Astrocyte of the cerebellum (primary cell): ENCODE results near the gene KLK13.

Experiments used
- DNase-seq: peaks from one replicate; pipeline ENCODE4 v3.0.0-alpha.2; 2011; ENCODE audit warnings: low read depth
- H3K4me3 ChIP-seq: 2 replicates; pipeline ENCODE4 v1.5.1; 2011; ENCODE audit warnings: mild to moderate bottlenecking, low read depth, low read length, moderate library complexity
- in situ Hi-C: cut with HindIII; loops from 2 replicates; pipeline ENCODE4 v1.10.0; 2017; ENCODE audit warnings: low sequenced_read_pairs
- TF ChIP-seq, protein P1 (sequence below): IDR thresholded peaks from 2 replicates; pipeline ENCODE4 v1.5.1; 2012; ENCODE audit warnings: low read length, low read depth, moderate library complexity, mild to moderate bottlenecking; ENCODE audit errors: missing control alignments

Gene KLK13

DNA sequence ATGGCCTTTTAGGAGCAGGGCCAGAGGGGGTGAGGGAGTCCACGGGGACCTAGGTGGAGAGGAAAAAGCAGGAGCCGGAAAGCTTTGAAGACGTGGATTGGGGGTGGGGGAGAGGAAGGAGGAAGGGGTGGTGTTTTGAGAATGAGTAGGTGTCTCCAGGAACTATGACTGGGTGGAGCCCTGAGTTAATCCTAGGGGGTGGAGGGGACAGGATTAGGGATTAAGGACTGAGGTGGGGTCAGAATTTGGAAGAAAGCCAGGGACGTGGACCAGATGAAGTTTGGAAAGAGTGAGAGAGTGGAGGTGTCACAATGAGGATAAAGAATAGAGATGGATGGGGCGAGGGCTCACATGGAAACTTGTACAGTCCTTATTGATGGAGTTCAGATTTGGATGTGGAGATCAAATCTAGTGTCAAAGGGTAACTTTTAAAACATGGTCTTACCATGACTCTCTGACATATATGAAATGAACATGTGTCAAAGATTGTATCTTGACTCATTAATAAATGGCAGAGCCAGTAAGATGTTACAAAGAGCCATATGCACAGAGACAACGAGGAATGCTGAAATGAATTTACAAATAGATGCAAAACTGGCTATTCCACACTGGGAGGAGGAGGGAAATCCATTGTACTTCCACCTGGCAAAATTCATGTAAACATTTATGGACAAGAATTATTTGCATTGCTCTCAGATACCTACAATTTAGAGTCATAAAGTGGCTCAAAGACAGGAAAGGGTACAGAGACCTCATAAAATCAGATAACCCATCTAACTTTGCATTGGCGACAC is 1.7 kb upstream of the KLK13 start:
- H3K4me3 ChIP-seq: no peak overlapping the region
- TF ChIP-seq, protein P1, sequence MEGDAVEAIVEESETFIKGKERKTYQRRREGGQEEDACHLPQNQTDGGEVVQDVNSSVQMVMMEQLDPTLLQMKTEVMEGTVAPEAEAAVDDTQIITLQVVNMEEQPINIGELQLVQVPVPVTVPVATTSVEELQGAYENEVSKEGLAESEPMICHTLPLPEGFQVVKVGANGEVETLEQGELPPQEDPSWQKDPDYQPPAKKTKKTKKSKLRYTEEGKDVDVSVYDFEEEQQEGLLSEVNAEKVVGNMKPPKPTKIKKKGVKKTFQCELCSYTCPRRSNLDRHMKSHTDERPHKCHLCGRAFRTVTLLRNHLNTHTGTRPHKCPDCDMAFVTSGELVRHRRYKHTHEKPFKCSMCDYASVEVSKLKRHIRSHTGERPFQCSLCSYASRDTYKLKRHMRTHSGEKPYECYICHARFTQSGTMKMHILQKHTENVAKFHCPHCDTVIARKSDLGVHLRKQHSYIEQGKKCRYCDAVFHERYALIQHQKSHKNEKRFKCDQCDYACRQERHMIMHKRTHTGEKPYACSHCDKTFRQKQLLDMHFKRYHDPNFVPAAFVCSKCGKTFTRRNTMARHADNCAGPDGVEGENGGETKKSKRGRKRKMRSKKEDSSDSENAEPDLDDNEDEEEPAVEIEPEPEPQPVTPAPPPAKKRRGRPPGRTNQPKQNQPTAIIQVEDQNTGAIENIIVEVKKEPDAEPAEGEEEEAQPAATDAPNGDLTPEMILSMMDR: no peak
- DNase-seq: no peak
- in situ Hi-C loops: no loop called here

DNA sequence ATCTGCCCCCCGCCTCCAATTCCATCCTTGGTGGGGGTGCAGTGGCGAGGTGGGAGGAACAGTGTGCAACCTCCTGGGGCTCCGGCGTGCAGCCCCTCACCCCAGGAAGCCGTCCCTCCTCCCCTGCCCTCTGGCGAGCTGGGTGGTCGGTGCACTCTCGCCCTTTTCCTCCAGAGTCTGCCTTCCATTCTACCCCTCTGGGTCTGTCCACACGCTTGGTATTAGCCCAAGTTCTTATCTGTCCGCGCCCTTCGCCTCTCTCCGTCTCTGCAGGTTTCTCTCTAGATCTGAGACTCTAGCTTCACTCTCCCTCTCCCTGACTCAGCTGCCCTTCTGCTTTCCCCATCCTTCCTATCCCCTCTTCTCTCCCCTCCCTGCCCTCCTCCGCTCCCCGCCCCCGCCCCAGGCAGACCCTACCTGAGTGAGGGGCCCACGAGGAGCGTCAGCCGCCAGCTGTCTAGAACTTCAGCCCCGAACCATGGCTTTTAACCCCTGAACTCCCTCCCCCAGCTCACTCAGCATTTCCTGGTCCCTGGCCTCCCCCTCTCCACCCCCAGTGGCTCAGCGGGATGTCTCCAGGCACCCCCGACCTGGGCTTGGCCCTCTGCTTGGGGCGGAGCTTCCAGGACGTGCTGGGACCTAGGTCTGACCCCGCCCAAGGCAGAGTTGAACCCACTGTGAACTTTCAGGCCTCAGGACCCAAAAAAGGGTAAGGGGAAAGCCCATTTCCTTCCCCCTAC is 499 bp upstream of the KLK13 start:
- TF ChIP-seq, protein P1: no peak
- DNase-seq: no peak
- no peak overlapping the region for H3K4me3 ChIP-seq
- in situ Hi-C loops: no loop called here

DNA sequence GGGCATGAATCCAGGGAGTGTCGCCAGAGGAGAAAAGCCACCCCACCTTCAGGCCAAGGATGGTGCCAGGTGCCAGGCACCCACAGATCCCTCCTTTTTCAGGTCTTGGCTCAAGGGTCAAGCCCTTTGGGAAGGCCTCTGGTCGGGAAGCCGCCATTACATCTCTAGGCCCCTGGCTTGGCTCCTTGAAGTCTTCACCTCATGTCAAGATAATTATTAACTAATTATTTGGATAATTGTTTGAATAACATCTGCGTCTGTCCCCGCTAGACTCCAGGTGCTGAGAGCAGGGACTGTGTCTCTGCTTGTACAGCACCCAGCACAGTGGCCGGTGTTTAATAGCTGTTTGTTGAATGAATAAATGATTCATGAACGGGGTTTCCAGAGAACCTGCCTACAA is 1.2 kb downstream of the KLK13 start:
- TF ChIP-seq, protein P1: no peak
- DNase-seq: no peak

DNA sequence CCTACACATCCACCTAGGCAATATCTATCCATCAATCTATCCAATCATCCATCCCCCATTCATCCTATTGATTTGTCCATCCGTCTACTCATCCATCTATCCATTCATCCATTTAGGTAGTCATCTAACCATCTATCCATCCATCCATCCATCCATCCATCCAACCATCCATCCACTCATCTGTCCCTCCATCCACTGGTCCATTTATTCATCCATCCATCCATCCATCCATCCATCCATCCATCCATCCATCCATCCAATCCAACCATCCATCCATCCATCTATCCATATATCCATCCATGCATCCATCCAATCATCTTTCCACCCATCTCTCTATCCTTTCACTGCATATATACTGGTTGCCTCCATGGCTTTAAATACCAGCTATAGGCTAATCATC is 3.9 kb downstream of the KLK13 start:
- DNase-seq: no peak
- H3K4me3 ChIP-seq: no peak overlapping the region
- in situ Hi-C loops: no loop called here
- TF ChIP-seq, protein P1: no peak

More for the DNA sequence above, 1.2 kb downstream of the KLK13 start:
- no peak overlapping the region for H3K4me3 ChIP-seq
- in situ Hi-C loops: no loop called here

DNA sequence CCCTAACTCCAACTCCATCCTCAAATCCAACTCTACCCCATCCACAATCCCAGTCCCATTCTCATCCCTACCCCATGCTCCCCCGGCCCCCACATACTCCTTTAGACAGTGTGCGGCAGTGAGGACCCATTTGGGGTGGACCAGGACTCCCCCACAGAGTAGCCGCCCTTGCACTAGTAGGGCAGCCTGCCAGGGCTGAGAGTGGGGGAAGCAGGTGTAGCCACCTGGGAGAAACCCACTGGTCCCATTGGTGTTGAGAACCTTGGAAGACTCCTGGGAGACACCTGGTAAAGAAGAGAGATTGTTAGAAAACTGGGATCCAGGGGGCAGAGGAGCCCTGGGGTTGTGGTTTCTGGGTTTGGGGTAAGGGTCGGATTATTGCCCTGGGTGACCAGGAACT is 4.6 kb downstream of the KLK13 start:
- no peak overlapping the region for H3K4me3 ChIP-seq
- TF ChIP-seq, protein P1: no peak
- no peak for DNase-seq
- in situ Hi-C loops: no loop called here

DNA sequence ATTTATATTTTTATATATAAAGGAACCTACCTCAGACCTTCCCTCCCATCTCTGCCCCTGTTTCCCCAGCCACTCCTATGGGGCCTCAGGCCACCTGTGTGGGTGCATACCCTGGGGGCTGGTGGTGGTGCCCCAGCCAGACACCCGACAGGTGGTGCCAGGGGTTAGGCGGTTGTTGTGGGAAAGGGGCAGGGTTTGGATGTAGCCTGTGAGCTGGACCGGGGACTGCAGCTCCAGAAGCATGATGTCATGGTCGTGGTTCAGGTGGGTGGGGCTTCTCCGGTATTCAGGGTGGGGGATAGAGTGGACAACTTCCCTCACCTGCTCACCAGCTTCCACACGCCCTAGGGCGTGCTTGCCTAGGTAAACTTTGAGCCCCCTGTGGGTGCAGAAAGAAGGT is 5.2 kb downstream of the KLK13 start:
- H3K4me3 ChIP-seq: no peak overlapping the region
- TF ChIP-seq, protein P1: no peak
- no peak for DNase-seq
- in situ Hi-C loops: no loop called here
